Lung (tissue), 12 donors: Measurements from ENCODE around the gene DCDC2. TPM values are rescaled to one million over a fixed set of nuclear protein-coding genes. Genes with fewer than 3 reads are reported as not detected.
"Not testable (repeated sequence)": the region's sequence is repeated elsewhere in the genome, so short reads cannot be mapped to it uniquely, and the experiment has no call there.

ENCODE experiments used
- ATAC-seq: fragments of 200-7000 bp; cut with Tn5 transposase; one replicate; pipeline ENCODE4 v1.9.1; 2020; ENCODE audit warnings: moderate number of reproducible peaks; ENCODE audit not compliant: insufficient read depth, low FRiP score
- DNase-seq, 3 donors: peaks; one replicate each; pipeline ENCODE4 v3.0.0-alpha.2; 2013 to 2017
- H3K27ac ChIP-seq, 2 donors: one replicate each; pipeline ENCODE4 v1.5.1; 2013; ENCODE audit warnings: mild to moderate bottlenecking in 2 of 2, moderate library complexity in 2 of 2, control low read depth in 1 of 2, inconsistent platforms in 1 of 2, low read depth in 1 of 2, low read length in 1 of 2
- H3K27me3 ChIP-seq, 3 donors: one replicate each; pipeline ENCODE4 v1.5.1; 2013; ENCODE audit warnings: low read length in 2 of 3; ENCODE audit not compliant: control insufficient read depth in 3 of 3, insufficient read depth in 3 of 3
- H3K36me3 ChIP-seq, 4 donors: one replicate each; pipeline ENCODE4 v1.5.1; 2013; ENCODE audit warnings: low read length in 4 of 4, mild to moderate bottlenecking in 1 of 4, moderate library complexity in 1 of 4; ENCODE audit not compliant: control insufficient read depth in 4 of 4, insufficient read depth in 4 of 4
- H3K4me1 ChIP-seq, 5 donors: one replicate each; pipeline ENCODE4 v1.5.1; 2013; ENCODE audit warnings: low read length in 5 of 5, mild to moderate bottlenecking in 2 of 5, moderate library complexity in 1 of 5; ENCODE audit not compliant: control insufficient read depth in 5 of 5, insufficient read depth in 5 of 5
- H3K4me3 ChIP-seq: one replicate; pipeline ENCODE4 v1.5.1; 2013; ENCODE audit warnings: mild to moderate bottlenecking, control low read depth, moderate library complexity
- H3K9ac ChIP-seq, 2 donors: one replicate each; pipeline ENCODE4 v1.5.1; 2013; ENCODE audit warnings: low read length in 2 of 2, control low read depth in 1 of 2; ENCODE audit not compliant: insufficient read depth in 1 of 2
- H3K9me3 ChIP-seq, 4 donors: one replicate each; pipeline ENCODE4 v1.5.1; 2013; ENCODE audit warnings: low read length in 3 of 4, mild to moderate bottlenecking in 1 of 4, moderate library complexity in 1 of 4; ENCODE audit not compliant: control insufficient read depth in 4 of 4, insufficient read depth in 3 of 4
- CTCF ChIP-seq: IDR thresholded peaks from 2 replicates; pipeline ENCODE4 v1.5.1; 2012; ENCODE audit warnings: mild to moderate bottlenecking; ENCODE audit errors: control extremely low read depth, extremely low read depth
- WGBS, 2 donors: extraction: QIAGEN DNeasy Blood & Tissue Kit; methylation state at CpG; one replicate each; pipeline ENCODE4 v1.1.7; 2013; 5-methylcytosine and 5-hydroxymethylcytosine counted together
- polyA plus RNA-seq, 2 donors: library from polyadenylated mRNA; stranded (reverse); fragments of 200-250 nt; gene quantifications; one replicate each; pipeline ENCODE4 v1.2.1, GENCODE V29; 2013
- total RNA-seq, 2 donors: library from RNA; depleted of rRNA in 1 of 2; stranded (reverse); fragments of >200 nt in 1 of 2; gene quantifications; one replicate each; pipeline ENCODE4 v1.2.1, GENCODE V29; 2014 to 2021
- donor health status: control.
- donor health status: control.
- donor health status: Bipolar disorder and iron deficiency.
- donor health status: healthy.
- donor health status: DM: yes; HTN: yes; CAD: no.

DCDC2 gene
- total and polyA plus RNA-seq, 4 donors: 2.3 to 14.2 (median 6.2) TPM

DNA sequence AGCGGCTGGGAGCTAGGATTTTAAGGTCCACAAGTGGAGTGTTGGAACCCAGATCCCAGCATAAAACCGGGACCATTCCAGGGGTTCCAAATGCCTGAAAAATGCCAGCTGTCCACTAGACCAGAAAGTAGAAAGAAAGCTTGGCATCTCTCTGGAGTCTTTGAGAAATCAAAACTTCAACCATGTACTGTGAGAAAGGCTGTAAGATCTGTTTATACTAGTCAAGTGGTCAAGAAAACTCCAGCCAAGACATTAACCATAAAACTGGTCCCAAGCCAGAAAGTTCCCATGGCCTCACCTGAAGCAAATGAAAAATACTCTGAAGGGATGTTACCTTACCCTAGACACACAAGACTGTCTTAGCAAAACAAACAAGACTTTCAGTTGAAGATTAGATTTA lies 112.6 kb downstream of the DCDC2 start:
- no peak for TF ChIP-seq CTCF
- Histone ChIP-seq H3K27ac (no peak overlapping the region), H3K9me3 (no peaks in the 10 kb centered on the region), H3K27me3 (peaks cover 0 to 4% (median 0%) of the 10 kb centered on the region in 3 donors), H3K36me3 (no peaks in the 10 kb centered on the region), H3K4me1 (no peaks in the 10 kb centered on the region), H3K9ac (no peak overlapping the region), H3K4me3 (no peak overlapping the region)
- DNase-seq: no peak
- no peak for ATAC-seq
- WGBS, 2 donors: 83% methylated on average over 2 of the region's 2 CpGs

GRCh38 chr6:24242924-24243323 lies 114.9 kb downstream of the DCDC2 start:
- Histone ChIP-seq H3K9me3 (no peaks in the 10 kb centered on the region), H3K4me3 (no peak overlapping the region), H3K9ac (no peak overlapping the region), H3K27me3 (peaks cover 0 to 4% (median 0%) of the 10 kb centered on the region in 3 donors), H3K27ac (no peak overlapping the region), H3K36me3 (no peaks in the 10 kb centered on the region), H3K4me1 (no peaks in the 10 kb centered on the region)
- TF ChIP-seq CTCF: no peak
- DNase-seq: no peak
- 68 to 83% methylated on average over 1 of the region's 1 CpG for WGBS, 2 donors
- ATAC-seq: no peak

GRCh38 chr6:24241779-24242178 lies 116.1 kb downstream of the DCDC2 start:
- not testable (repeated sequence) for ATAC-seq, H3K9ac ChIP-seq, H3K4me3 ChIP-seq, DNase-seq, H3K4me1 ChIP-seq, H3K9me3 ChIP-seq, H3K27ac ChIP-seq, H3K27me3 ChIP-seq, H3K36me3 ChIP-seq
- WGBS, 2 donors: 78 to 88% methylated on average over 1 of the region's 1 CpG

DNA sequence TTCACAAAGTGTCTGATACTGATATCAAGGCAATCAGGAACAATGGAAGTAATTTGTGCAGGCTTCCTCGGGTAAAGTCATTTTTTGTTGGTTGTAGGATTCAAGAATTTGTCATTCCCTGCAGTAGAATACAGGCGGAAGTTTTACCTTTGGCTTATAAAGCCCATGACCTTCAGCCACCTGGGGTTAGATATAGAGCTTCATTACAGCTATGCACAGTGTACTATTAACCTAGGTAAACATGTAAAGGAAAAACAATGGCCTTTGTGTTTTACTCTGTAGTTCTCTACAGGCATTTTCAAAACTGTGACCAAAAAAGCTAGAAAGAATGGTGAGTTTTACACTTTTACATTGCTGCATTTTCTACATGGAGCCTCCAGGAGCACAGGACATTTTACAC lies 116.9 kb downstream of the DCDC2 start:
- H3K9ac ChIP-seq: no peak overlapping the region
- no peak overlapping the region for H3K4me3 ChIP-seq
- no peaks in the 10 kb centered on the region for H3K9me3 ChIP-seq
- 72 to 85% methylated on average over 2 of the region's 2 CpGs for WGBS, 2 donors
- no peak for ATAC-seq
- TF ChIP-seq CTCF: no peak
- H3K27ac ChIP-seq: no peak overlapping the region
- no peak for DNase-seq
- peaks cover 0 to 4% (median 0%) of the 10 kb centered on the region in 3 donors for H3K27me3 ChIP-seq
- H3K4me1 ChIP-seq: no peaks in the 10 kb centered on the region
- no peaks in the 10 kb centered on the region for H3K36me3 ChIP-seq
